GM18507 (cell line): ENCODE results near the gene INTU.
"Not testable (repeated sequence)": the region's sequence is repeated elsewhere in the genome, so short reads cannot be mapped to it uniquely, and the experiment has no call there.

ENCODE experiments used
- DNase-seq: peaks from one replicate; pipeline ENCODE4 v3.0.0; 2011; ENCODE audit warnings: low read depth; ENCODE audit not compliant: insufficient read length; ENCODE audit errors: extremely low spot score
- FAIRE-seq: peaks from 2 replicates; lab custom pipeline; 2011; peaks lifted over from hg19 to GRCh38; lab: Jason Lieb, UNC

INTU gene

DNA sequence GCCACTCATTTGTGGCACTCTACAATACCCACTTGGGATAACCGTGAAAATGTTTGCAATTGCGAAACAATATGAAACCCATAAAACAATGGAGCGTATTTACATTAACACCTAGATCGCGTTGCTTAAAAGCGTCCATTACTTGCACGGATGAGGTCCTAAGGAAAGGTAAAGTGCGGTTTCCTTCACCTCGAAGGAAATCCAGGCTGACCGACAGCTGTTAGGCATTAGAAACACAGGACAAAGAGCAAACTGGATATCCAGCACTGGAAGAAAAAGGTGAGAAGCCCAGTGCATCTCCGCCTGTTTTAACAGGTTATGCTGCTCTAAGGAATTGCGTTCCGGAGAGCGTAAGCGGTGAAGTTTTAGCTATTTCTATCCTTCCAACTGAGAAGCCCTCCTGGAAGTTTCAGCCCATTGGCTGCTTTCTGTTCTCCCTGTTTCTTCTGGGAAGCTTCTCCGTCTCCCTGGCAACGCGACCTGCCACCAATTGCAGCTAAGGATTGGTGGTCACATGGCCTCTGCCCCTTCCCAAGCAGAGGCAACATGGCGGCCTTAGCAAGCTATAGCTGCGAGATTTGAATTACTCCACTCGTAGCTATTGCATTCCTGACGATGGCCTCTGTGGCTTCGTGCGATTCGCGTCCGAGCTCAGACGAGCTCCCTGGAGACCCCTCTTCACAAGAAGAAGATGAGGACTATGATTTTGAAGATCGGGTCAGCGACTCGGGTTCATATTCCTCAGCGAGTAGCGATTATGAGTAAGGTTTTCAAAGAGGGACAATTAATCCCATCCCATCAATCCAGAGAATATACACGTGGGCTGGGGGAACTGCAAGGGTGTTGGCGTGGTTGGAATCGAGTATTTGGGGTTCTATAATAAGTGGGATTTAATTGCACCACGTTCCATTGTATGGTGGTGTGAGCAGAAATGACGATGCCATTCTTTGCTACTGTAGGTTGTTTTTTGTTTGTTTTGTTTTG is at the start of gene INTU:
Gene INTU, plus strand, starts transcription at position 538 of the 984 bp plus-strand sequence. Its CDS starts 78 bp downstream, at position 616.
- FAIRE-seq (peak; percentile 71), DNase-seq (peak; percentile 9)

DNA sequence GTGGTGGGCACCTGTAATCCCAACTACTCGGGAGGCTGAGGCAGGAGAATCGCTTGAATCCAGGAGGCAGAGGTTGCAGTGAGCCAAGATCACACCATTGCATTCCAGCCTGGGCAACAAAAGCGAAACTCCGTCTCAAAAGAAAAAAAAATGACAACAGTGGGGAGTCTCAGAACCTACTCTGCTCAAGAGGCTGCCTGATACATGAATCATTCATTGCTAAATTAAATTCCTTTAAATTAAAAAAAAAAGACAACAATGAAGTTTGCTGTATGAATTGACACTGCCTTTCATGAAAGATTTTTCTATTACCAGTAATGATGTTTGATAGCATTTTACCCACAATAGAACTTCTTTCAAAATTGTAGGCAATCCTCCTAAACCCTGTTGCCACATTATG is 46.3 kb upstream of the INTU start:
- not testable (repeated sequence) for DNase-seq

DNA sequence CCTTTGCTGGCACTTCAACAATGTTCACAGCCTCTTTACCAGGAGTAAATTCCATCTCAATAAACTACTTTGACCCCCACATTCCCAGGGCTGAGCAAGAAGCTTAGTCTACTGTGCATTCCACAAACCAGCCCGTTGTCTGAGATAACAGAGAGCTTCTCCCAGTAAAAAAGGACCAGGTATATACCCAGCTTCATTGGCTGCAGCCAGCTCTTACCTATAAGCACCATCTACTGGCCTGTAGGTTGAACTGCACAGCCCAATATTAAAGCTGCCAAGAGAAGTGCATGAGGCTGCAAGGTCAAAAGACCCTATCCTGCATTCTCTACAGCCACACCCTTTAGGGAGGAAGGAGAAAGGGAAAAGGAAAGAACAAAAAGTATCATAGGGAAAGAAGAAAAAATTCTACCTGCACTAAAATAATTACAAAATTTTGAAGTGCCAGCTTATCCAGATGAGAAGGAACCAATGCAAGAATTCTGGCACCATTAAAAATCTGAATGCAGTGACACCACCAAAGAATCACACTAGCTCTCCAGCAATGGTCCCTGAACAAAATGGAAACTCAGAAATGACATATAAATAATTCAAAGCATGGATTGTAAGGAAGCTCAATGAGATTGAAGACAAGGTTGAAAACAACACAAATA is 45.7 kb upstream of the INTU start:
- DNase-seq, result no peak

More for the DNA sequence above, 46.3 kb upstream of the INTU start:
- not testable (repeated sequence) for FAIRE-seq

DNA sequence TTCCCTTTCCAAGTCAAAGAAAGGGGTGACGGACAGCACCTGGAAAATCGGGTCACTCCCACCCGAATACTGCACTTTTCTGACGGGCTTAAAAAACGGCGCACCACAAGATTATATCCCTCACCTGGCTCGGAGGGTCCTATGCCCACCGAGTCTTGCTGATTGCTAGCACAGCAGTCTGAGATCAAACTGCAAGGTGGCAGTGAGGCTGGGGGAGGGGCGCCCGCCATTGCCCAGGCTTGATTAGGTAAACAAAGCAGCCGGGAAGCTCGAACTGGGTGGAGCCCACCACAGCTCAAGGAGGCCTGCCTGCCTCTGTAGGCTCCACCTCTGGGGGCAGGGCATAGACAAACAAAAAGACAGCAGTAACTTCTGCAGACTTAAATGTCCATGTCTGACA is 43.6 kb upstream of the INTU start:
- DNase-seq, FAIRE-seq: not testable (repeated sequence)

More for the DNA sequence above, 45.7 kb upstream of the INTU start:
- FAIRE-seq, result peak; percentile 63

DNA sequence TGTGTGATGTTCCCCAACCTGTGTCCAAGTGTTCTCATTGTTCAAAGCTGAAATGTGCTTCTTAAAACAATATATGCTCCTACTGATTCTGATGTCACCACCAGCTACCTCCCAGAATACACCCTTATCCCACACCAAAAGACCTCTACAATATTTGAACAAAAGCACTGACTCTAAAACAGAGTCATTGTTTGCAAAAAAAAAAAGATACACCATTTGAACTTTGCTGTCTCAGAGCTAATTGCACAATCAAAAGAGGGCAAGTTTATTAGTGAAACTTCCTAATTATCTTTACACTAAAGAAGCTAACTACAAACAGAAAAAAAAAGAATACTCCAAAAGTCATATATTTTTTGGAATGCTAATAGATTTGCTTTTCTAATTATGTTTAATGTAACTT is 34.1 kb upstream of the INTU start:
- no peak for FAIRE-seq

DNA sequence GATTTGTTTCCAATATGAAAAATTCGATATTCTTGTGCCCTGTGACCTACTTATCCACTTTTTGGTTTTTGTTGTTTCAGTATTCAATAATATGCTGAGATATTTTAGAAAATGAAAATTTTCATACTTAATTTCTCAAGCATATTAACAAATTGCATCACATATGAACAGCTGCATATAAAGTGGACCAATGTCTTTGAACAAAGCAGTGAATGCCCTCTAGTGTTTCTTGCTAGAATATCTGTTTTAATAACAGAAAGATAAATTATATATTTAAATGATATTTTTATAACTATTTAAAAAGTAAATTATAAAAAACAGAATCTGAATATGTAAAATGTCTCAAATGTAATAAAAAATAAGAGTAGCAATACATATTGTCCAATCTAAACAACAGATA is 31.7 kb upstream of the INTU start:
- DNase-seq (no peak), FAIRE-seq (no peak)

More for the DNA sequence above, 34.1 kb upstream of the INTU start:
- DNase-seq, result no peak

DNA sequence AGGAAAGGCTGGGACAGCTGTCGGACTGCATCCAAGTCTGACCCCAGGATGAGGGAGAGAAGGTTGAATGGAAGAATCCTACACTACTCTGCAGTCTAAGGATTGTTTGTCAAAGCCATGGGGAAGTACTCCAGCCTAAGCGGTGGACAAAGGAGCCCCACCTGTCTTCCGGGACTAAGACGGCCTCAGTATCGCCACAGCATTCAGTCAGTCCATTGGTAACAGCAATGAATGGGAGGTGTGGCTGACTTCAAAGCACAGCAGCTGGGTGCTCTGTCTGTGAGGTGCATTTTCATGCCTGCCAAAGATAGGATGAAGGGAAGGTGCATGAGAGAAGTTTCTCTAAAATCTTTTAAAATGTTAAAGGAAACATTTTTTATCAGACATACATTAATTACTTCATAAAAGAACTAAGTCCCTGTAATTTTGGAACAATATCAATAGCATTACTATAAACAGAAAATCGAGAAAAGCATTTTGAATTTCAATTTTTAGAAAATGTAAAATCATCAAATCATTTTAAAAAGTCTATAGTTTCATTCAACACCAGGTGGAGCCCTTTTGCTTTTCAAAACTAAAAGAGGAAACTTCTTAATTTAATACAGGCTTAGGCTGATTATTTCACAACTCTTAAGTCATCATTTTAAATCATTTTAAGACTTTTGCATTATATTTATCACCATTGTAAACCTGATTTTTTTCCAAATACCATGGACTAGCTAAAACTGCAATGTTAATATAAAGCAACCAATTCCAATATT is 27.6 kb upstream of the INTU start:
- no peak for DNase-seq
- peak; percentile 35 for FAIRE-seq

DNA sequence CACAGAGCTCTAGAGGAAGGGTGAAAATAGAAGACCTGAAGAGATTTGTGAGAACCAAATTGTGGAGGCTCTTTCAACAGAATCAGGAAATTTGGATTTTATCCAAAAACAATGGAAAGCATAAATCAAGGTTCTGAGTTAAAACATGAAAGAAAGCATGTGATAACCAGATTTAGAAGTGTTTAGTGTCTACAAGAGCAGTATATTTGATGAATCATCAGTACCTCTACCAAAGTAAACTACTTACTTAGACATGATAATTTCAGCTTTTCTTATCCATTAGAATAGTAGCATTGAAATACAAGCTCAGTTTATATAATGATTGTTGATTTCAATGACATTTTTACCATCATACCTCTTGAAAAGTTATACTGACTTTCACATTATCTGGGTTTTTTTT is 25.9 kb upstream of the INTU start:
- FAIRE-seq (no peak), DNase-seq (no peak)

DNA sequence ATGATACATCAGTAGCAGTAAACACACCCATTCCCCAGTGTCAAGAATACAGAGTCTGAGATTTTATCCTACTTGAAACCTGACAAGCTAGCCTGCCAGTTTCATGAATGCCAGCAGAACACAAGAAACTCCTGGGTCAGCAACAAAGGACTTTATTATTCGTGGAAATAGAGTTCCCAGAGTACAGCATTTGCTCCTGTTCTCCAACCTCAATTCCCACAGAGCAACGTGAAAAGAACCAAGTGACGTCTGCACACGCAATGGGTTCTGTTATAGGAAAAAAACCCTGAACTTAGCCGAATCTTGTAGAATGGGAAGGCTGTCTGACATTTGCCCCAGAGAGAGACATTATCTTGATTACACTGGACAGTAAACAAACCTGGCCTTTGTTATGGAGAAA is 23.3 kb upstream of the INTU start:
- no peak for FAIRE-seq
- no peak for DNase-seq

DNA sequence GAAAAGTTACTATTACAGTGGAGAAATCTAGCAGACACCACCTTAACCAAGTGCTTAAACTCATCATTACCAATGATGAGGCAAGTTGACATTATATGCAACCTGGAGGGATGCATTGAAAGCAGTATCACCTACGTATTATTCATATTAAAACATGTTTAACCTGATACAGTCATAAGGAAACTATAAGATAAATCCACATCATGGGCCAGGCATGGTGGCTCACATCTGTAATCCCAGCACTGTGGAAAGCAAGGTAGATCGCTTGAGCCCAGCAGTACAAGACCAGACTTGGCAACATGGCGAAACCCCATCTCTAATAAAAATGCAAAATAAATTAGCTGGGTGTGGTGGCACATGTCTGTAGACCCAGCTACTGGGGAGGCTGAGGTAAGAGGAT is 22.3 kb upstream of the INTU start:
- no peak for FAIRE-seq
- DNase-seq, result no peak

DNA sequence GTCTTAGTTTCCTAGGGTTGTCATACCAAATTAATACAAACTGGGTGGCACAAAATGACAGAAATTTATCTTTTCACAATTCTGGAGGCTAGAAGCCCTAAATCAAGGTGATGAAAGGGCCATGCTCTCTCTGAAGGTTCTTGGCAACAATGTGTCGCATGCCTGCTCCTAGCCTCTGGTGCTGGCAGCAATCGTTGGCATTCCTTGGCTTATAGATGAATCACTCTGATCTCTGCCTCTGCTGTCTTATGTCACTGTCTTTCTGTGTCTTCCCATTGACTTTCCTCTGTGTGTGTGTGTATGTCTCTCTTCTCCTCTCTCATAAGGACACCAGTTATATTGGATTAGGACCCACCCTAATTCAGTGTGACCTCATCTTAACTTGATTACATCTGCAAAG is 15.9 kb upstream of the INTU start:
- no peak for FAIRE-seq

DNA sequence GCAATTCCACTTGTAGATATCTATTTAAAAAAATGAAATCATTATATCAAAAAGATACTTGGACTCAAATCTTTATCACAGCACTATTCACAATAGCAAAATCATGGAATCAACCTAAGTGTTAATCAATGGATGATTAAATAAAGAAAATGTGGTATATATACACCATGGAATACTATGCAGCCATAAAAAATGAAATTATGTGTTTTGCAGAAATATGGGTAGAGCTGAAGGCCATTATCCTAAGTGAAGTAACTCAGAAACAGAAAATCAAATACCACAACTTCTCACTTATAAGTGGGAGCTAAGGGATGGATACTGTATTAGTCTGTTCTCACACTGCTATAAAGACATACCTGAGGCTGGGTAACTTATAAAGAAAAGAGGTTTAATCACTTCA is 14.3 kb upstream of the INTU start:
- FAIRE-seq, result no peak
- no peak for DNase-seq

More for the DNA sequence above, 15.9 kb upstream of the INTU start:
- DNase-seq, result no peak

DNA sequence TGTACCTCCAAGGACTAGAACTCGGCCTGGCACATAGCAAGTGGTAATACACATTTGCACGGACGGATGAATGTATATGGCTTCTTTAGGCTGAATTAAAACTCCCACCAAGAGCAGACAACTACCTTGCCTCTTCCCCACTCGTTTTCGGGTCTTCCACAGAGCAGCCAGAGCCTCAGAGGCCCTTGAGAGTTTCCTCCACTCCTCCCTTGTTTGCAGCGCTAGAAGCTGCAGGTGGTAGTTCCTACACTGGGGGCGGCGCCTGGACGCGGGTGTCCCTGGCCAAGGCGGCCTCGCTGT is 10.2 kb upstream of the INTU start:
- no peak for FAIRE-seq

DNA sequence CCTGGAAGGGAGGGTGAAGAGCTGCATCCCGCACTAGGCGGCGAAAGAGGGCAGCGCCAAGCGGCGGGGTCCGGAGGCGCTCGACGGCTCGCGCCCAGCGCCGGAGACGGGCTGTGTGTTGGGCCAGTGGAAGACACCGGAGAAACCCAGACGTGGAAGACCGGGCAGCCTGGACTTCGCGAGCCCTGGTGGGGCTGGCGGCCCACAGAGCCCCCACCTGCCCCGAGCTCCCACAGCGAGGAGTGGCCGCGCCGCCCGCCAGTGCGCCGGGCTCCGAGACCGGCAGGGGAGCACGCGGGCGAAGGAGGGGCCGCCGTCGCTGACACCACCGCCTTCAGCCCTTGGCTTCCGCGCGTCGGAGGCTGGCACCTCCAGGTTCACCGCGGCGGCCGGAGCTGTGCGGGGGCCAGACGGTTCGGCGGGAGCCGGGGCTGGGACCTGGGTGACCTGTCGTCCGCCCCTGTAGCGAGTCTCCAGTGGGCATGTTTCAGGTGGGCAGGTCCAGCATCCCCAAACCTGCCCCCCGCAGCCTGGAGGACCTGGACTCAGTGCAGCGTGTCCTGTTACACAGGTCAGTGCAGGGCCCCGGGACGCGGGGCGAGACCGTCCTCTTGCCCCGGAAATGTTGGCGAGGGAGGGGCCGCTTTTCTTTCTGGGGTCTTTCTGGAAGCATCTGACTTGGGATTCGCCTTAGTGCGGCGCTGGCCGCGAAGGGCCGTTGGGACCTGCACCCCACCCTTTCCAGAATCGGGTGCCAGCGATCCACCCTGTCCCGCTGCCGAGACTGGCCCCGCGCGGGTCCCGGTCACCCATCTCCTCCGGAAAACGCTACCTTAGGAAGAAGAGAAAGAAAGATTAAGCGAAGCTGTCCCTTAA is 9.6 kb upstream of the INTU start:
- FAIRE-seq (no peak), DNase-seq (no peak)

More for the DNA sequence above, 10.2 kb upstream of the INTU start:
- DNase-seq, result no peak

DNA sequence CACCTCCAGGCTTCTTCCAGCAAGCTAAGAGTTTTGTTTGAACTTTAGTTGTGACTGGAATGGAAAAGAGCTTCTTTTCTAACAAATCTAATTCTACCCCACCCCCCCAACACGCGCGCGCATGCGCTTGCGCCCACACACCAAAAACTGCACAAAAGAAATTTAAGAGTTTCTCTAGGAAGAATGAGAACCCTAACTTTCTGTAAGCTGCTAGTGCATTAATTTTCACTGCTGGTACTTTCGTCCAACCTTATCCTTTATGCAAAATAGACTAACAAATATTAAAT is 9.0 kb upstream of the INTU start:
- FAIRE-seq, result no peak

DNA sequence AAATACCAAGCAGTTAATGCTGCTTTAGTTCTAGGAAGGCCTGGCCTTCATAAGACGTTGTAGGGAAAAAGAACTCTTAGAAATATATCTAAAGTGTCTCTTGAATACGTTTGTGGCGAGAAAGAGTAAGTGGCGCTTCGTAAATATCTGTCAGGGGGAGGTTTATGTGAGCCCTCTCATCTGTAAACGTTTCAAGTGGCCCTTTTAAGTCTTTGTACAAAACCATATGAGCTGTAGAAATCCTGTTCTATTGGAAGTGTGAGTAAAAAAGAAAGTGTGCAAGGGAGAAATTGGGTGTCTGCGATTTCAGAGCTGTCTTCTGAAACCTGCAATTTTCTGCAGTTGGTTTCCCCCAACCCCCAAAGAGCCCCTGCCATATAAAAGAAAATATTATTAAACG is 8.6 kb upstream of the INTU start:
- DNase-seq (no peak), FAIRE-seq (no peak)

More for the DNA sequence above, 9.0 kb upstream of the INTU start:
- no peak for DNase-seq

DNA sequence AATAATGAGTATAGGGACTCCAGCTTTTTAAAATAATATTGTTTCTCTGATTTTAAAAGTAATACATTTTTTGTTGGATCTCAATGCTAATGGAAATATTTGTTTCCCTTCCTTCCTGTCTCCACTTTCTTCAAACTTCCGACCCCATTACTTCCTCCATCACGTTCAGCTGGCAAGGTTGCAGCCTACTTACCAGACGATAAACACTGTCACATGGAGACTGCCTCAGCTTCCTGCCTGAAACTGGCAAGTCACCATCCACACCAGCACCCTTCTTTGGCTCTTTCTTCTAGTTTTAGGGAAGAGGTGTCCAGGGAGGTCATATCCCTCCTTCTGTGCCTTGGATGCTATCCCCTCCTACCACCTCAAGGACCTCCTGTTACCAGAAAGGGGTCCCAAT is 3.4 kb upstream of the INTU start:
- FAIRE-seq (no peak), DNase-seq (no peak)

DNA sequence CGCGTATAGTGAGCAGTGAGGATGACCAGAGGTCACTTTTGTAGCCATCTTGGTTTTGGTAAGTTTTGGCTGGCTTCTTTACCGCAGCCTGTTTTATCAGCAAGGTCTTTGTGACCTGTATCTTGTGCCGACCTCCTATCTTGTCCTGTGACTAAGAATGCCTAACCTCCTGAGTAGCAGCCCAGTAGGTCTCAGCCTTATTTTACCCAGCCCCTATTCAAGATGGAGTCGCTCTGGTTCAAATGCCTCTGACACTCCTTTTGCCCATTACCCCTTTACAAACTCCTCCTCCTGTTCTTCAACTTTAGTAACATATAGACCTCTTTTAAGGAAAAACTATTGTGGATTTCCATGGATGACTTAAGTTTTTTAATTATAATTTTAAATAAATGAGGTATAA is 2.6 kb upstream of the INTU start:
- DNase-seq, result no peak
- no peak for FAIRE-seq

DNA sequence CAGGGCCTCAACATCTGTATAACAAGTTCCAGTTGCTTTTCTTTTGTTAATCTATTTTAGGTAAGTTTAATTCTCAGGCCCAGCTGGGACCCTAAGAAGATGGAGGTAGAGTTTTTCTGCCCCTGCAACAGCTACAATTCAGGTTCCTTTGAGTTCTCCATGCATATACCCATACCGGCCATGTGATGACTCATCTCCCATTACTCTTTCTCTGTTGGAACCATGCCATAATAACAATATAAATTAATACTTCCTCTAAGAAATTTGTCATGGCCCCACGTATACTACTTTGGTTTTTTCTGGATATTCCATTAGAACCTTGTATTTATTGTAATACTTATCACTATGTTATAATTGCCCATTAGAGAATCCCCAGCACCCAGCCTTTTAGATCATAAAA is 1.3 kb upstream of the INTU start:
- FAIRE-seq (no peak), DNase-seq (no peak)
